OCI-LY1 (cell line): ENCODE results near the gene ADK.

Experiments
- H2AFZ ChIP-seq: fragments of 200-600 bp; sonication (generic), shearing (Covaris generic); 2 replicates; pipeline ENCODE4 v1.6.0; 2014; ENCODE audit warnings: antibody characterized with exemption, mild to moderate bottlenecking, low read length
- H3F3A ChIP-seq: fragments of 200-600 bp; sonication (generic), shearing (Covaris generic); 2 replicates; pipeline ENCODE4 v1.6.0; 2014; ENCODE audit warnings: mild to moderate bottlenecking, antibody characterized with exemption, low read length, moderate library complexity; ENCODE audit not compliant: insufficient read depth
- H3K27ac ChIP-seq: fragments of 200-600 bp; sonication (generic); 2 replicates; pipeline ENCODE4 v1.5.1; 2014; ENCODE audit warnings: low read length, mixed run types, mild to moderate bottlenecking, low read depth; ENCODE audit not compliant: poor library complexity, severe bottlenecking
- H3K27me3 ChIP-seq: fragments of 200-600 bp; sonication (generic); 2 replicates; pipeline ENCODE4 v1.6.0; 2014; ENCODE audit warnings: antibody characterized with exemption, mild to moderate bottlenecking, low read length, moderate library complexity; ENCODE audit not compliant: insufficient read depth
- H3K36me3 ChIP-seq: fragments of 200-600 bp; sonication (generic); 2 replicates; pipeline ENCODE4 v1.6.1; 2014; ENCODE audit warnings: mild to moderate bottlenecking, antibody characterized with exemption, low read length, moderate library complexity, mixed read lengths; ENCODE audit not compliant: insufficient read depth
- H3K4me1 ChIP-seq: fragments of 200-600 bp; sonication (generic); 2 replicates; pipeline ENCODE4 v1.5.1; 2014; ENCODE audit warnings: mild to moderate bottlenecking, low read length, moderate library complexity; ENCODE audit not compliant: insufficient read depth, severe bottlenecking
- H3K4me2 ChIP-seq: fragments of 200-600 bp; sonication (generic), shearing (Covaris generic); 2 replicates; pipeline ENCODE4 v1.6.1; 2014; ENCODE audit warnings: low read length
- H3K4me3 ChIP-seq: fragments of 200-600 bp; sonication (generic); 2 replicates; pipeline ENCODE4 v1.5.1; 2014; ENCODE audit warnings: low read length, low read depth, mild to moderate bottlenecking, mixed read lengths; ENCODE audit not compliant: poor library complexity, severe bottlenecking
- H3K79me2 ChIP-seq: fragments of 200-600 bp; shearing (Covaris generic); 2 replicates; pipeline ENCODE4 v1.6.1; 2016; ENCODE audit warnings: mixed run types, low read length, mixed read lengths; ENCODE audit not compliant: insufficient read depth
- H3K9ac ChIP-seq: fragments of 200-600 bp; sonication (generic), shearing (Covaris generic); 2 replicates; pipeline ENCODE4 v1.6.1; 2014; ENCODE audit warnings: mild to moderate bottlenecking, low read length, mixed read lengths
- H3K9me2 ChIP-seq: fragments of 200-600 bp; sonication (generic), shearing (Covaris generic); 2 replicates; pipeline ENCODE4 v1.6.1; 2014; ENCODE audit warnings: low read depth, mild to moderate bottlenecking, low read length, mixed read lengths
- H3K9me3 ChIP-seq: fragments of 200-600 bp; shearing (Covaris generic); 2 replicates; pipeline ENCODE4 v1.6.1; 2014; ENCODE audit warnings: low read length, mixed read lengths
- H4K20me1 ChIP-seq: fragments of 200-600 bp; sonication (generic), shearing (Covaris generic); 2 replicates; pipeline ENCODE4 v1.6.0; 2016; ENCODE audit warnings: mild to moderate bottlenecking, low read length; ENCODE audit not compliant: insufficient read depth
- CTCF ChIP-seq: fragments of 200-600 bp; sonication (generic), shearing (Covaris generic); IDR thresholded peaks from 2 replicates; pipeline ENCODE4 v1.5.1; 2017; ENCODE audit warnings: mild to moderate bottlenecking, antibody characterized with exemption, low read length, moderate library complexity, mixed read lengths
- EZH2 ChIP-seq: fragments of 200-600 bp; sonication (generic), shearing (Covaris generic); IDR thresholded peaks from 2 replicates; pipeline ENCODE4 v1.8.0; 2017; ENCODE audit warnings: borderline replicate concordance, mixed run types, mild to moderate bottlenecking, antibody characterized with exemption, low read length, moderate library complexity, mixed read lengths

ADK gene

GRCh38 chr10:74342991-74343390 is 192.0 kb downstream of the ADK start:
- H3K4me1 ChIP-seq, result no peaks in the 10 kb centered on the region
- peaks cover 12% of the 10 kb centered on the region for H3K9me3 ChIP-seq
- no peak for TF ChIP-seq EZH2
- TF ChIP-seq CTCF, result no peak
- no peak overlapping the region for H2AFZ ChIP-seq
- no peak overlapping the region for H3K4me2 ChIP-seq
- H3K27me3 ChIP-seq, result no peaks in the 10 kb centered on the region
- no peaks in the 10 kb centered on the region for H3K9me2 ChIP-seq
- peaks cover 15% of the 10 kb centered on the region; the same call in 1 of the 2 replicates for H3K36me3 ChIP-seq
- no peak overlapping the region for H3K4me3 ChIP-seq
- no peak overlapping the region for H3K9ac ChIP-seq
- H3K27ac ChIP-seq, result no peak overlapping the region
- H4K20me1 ChIP-seq, result no peaks in the 10 kb centered on the region
- no peaks in the 10 kb centered on the region for H3F3A ChIP-seq
- no peaks in the 10 kb centered on the region for H3K79me2 ChIP-seq

DNA sequence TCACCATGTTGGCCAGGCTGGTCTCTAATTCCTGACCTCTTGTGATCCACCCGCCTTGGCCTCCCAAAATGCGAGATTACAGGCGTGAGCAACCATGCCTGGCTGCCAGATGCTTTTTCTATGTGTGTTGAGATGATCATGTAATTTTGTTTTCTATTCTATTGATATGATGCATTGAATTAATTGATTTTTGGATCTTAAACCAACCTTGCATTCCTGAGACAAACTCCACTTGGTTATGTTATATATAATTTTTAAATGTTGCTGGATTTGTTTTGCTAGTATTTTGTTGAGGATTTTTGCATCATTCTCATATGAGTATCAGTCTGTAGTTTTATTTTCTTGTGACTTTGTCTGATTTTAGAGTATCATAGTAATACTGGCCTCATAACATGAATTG is 192.8 kb downstream of the ADK start:
- Histone ChIP-seq H2AFZ (no peak overlapping the region), H3K27ac (no peak overlapping the region), H3K36me3 (peaks cover 15% of the 10 kb centered on the region; the same call in 1 of the 2 replicates), H3K9ac (no peak overlapping the region), H3K9me2 (no peaks in the 10 kb centered on the region), H3K79me2 (no peaks in the 10 kb centered on the region), H3K9me3 (peaks cover 12% of the 10 kb centered on the region), H3K4me1 (no peaks in the 10 kb centered on the region), H3K4me3 (no peak overlapping the region), H3K4me2 (no peak overlapping the region), H3K27me3 (no peaks in the 10 kb centered on the region), H3F3A (no peaks in the 10 kb centered on the region), H4K20me1 (no peaks in the 10 kb centered on the region)
- TF ChIP-seq EZH2 (no peak), CTCF (no peak)

DNA sequence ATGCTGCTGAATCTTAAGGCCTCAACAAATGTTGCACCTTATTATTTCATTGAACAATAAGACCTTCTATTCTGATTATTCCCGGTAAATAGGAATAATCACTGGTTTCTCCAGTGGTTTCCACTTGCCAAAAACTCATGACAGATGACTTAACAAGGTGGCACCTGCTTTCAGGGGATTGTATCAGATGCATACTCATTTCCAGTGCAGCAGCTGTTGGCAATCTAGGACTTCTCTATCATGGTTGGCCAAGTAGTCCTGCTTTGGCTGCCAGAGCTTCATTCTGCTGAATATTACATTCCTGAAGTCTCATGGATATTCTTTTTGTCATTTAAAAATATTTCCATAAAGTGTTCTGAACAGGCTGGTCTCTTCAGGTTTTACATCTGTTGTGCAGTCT is 193.3 kb downstream of the ADK start:
- no peak overlapping the region for H3K9ac ChIP-seq
- H3K36me3 ChIP-seq, result peaks cover 15% of the 10 kb centered on the region; the same call in 1 of the 2 replicates
- H3K79me2 ChIP-seq, result no peaks in the 10 kb centered on the region
- no peak overlapping the region for H3K4me3 ChIP-seq
- H3K9me3 ChIP-seq, result peaks cover 12% of the 10 kb centered on the region
- no peaks in the 10 kb centered on the region for H3K9me2 ChIP-seq
- no peak overlapping the region for H2AFZ ChIP-seq
- TF ChIP-seq CTCF (no peak), EZH2 (no peak)
- H3K4me2 ChIP-seq, result no peak overlapping the region
- H3K27me3 ChIP-seq, result no peaks in the 10 kb centered on the region
- H3K27ac ChIP-seq, result no peak overlapping the region
- H3F3A ChIP-seq, result no peaks in the 10 kb centered on the region
- no peaks in the 10 kb centered on the region for H3K4me1 ChIP-seq
- no peaks in the 10 kb centered on the region for H4K20me1 ChIP-seq
